ENCODE measurements around the gene EXOC4.
"Not testable (repeated sequence)": the region's sequence is repeated elsewhere in the genome, so short reads cannot be mapped to it uniquely, and the experiment has no call there.

The EXOC4 gene

DNA sequence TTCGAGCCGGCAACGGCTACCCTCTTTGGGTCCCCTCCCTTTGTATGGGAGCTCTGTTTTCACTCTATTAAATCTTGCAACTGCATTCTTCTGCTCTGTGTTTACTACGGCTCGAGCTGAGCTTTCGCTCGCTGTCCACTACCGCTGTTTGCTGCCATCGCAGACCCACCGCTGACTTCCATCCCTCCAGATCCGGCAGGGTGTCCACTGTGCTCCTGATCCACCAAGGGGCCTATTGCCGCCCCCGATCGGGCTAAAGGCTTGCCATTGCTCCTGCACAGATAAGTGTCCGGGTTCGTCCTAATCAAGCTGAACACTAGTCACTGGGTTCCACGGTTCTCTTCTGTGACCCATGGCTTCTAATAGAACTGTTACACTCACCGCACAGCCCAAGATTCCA is 653.7 kb downstream of the EXOC4 start:
- not testable (repeated sequence) for DNase-seq

DNA sequence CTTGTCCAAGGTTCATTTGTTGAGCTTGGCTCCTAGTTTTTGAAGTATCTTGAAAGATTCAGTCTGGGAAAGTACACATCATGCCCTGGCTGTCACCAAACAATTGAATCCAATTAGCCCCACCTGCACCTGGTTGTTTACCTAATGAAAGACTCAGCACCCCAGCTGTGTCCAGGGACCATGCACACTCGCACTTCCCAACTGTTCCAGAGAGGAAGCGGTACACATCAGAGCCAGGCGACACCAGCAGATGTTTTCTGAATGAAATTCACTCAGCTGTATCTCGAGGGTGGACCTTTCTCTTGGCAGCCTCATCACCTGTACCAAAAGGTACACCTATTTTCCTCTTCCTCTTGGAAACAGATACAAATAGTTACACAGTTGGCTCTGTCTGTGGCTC is 657.9 kb downstream of the EXOC4 start:
- no peak for DNase-seq

DNA sequence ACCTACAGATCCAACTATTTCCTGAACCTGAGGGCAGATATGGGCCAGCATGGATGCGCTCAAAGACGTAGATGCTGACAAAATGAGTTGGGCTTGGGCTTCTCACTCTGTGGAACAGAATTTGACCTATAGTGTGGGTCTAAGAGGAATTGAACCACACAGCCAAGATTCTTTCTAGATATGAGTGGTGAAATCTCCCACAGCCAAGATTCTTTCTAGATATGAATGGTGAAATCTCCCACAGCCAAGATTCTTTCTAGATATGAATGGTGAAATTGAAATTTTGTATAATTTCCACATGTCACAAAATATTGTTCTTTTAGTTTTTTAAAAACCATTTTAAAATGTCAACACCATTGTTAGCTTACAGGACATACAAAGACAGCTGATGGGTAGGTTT is 658.8 kb downstream of the EXOC4 start:
- DNase-seq = no peak

DNA sequence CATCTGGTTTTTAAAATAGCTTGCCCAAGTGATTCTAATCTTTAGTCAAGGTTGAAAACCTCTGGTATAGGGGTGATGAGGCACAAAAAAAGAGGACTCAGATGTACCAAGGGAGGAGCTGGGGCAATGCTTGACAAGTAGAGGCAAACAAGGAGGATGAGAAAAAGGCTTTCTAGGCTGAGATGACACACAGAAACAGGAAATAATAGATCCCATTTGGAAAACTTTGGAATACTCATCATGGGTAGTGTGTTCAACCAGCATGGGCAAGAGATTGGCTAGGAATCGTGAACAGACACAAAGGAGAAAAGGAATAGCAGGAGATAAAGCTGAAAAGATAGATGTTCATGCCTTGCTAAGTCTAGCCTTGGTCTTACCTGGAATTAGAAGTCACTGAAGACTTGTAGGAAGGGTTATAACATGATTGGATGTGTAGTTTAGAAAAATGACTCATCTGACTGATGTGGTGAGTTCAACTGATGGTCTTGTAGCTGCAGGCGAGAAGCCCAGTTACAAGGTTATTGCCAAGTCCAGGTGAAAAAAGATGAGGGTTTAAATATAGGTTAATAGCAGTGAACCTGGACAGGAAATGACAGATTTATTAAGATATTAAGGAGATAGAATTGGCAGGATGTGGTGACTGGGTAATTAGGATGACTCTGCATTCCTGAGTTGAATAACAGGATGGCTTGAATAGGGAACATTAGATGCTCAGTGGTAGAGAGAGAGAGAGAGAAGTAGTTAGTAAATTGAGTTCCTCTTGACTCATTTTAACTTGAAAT is 660.2 kb downstream of the EXOC4 start:
- DNase-seq = no peak

DNA sequence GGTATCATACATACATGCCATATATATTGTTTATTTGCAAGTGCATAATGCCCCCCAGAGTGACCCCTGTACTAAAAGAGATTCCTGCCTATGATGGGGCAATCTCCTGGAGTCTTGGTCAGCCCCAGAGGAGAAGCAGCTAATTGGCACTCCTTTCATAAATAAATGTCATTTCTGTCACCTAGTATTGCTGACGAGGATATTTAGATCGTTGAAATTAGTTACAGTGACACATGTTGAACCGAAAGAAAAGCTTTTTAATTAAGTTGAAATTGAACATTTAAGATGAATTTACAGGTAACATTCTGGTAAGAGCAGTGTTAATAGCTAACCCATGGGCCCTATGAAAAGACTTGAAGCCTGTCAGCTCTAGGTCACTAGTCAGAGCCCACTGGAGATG is 663.7 kb downstream of the EXOC4 start:
- DNase-seq = no peak

DNA sequence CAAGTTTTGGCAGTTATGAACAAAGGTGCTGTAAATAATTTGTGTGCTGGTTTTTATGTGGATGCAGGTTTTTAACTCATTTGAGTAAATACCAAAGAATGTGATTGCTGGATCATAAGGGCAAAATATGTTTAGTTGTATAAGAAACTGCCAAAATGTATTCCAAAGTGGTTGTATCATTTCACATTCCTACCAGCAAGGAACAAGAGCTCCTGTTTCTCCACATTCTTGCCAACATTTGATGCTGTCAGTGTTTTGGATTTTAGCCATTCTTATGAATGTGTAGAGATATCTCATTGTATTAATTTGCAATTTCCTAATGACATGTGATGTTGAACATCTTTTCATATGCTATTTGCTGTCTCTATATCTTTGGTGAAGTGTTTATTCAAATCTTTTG is 666.9 kb downstream of the EXOC4 start:
- DNase-seq = no peak

DNA sequence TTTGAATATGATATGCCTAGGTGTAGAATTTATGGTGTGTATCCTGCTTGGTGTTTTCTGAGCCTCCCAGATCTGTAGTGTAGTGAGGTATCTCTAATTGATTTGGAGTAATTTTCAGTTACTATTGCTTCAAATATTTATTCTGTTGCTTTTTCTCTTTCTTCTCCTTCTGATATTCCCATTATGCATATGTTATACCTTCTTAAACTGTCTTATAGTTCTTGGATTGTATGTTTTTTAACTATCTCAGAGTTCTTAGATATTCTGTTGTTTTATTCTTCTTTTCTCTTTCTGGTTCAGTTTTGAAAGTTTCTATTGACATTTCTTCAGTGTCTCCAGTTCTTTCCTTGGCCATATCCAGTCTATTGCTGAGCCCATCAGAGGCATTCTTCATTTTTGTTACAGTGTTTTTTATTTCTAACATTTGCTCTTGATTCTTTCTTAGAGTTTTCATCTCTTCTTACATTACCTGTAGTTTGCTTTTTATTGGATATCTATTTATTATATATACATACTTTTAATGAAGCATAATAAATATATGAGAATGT is 668.8 kb downstream of the EXOC4 start:
- no peak for DNase-seq

DNA sequence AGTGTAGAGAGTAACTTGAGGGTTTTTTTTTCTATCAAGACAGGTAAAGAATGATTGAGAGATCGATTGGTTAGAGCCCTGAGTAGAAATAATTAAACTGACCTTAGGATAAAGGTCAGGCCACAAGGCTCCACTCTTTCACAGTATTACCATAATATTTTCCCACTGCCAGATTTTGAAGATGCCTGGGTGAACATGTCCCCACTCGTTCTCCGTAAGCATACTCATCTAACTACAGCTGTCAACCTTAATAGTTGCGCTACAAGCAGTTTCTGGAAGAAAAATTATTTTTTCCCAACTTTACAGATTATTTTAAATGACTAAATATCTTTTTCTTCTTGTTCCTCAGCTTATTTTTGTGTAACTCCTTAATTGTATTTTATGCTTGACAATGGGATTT is 671.1 kb downstream of the EXOC4 start:
- no peak for DNase-seq

DNA sequence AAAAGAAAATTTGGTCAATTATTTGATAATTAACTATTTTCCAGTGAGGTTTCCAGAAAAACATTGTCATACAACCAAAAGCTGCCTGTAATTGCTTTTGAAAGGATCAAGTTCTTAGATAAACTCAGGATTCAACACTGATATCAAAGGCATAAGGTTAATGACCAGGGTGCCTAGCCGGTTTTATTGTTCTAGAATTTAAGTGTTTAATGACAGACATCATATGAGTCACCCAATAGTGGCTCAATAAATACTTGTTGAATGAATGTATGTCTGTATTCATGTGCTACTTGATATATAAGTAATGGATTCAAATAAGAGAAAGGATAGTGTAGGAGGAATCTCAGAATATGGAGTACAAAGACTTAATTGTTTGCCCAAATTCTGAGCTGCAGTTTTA is 678.2 kb downstream of the EXOC4 start:
- no peak for DNase-seq

DNA sequence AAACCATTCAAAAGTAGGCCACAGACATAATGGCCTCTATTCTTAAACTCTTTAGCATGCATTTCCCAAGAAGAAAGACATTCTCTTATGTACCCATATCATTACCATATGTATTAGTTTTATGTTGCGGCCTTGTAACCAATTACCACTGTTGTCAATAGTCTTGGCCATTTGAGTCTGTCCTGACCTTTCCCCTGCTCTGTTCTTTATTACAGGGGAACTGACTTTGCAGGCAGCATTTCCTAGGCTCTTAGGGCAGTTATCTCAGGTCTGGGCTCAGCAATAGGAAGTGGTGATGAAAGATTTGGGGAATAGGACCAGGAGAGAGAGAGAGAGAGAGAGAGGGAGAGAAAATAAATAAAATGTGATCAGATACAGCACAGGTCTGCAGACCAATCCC is 679.7 kb downstream of the EXOC4 start:
- DNase-seq = no peak

DNA sequence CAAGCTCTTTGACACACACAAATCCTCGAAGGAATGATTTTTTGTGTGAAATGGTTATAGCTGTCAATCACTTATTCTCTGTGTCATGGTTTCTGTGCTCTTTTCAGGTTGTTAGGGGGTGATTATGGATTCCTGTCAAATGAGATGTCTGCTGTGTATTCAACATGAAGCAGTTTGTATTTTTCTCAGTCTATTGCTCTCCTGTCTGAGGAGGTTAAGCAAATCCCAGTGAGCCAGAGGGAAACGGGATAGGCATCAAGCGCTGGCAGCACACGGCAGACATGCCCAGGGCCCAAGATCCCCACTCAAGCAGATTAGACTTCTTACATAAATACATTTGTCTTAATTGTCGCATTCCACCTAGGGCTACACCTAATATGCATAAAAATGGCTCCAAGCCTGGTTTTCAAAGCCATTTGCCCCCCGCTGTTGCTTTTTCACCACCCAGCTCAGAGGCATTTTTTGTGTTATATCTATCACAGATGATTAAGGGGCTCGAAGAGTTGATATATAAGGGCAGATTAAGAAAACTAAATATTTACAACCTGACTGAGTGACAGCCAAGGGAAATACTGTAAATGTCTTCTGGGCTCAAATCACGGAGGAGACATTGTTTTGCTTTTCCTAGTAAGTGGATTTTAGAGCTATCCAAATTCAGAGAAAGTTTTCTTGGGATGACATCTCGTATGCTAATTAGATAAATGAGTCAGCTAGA is 681.5 kb downstream of the EXOC4 start:
- DNase-seq = no peak

DNA sequence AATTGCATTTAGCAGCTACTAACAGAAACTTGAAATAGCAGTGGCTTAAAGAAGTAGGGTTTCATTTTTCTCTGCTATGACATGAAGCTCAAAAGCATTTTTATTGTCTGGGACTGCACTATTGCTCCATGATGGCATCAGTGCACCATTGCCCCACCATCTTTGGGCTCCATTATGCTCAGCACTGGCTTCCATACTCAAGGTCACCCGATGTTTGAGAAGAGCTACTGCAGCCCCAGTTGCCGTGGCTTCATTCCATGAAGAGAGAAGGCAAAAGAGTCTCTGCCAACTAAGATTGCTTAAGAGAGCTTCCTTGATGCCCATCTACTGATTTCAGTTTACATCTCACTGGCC is 682.1 kb downstream of the EXOC4 start:
- DNase-seq = no peak

DNA sequence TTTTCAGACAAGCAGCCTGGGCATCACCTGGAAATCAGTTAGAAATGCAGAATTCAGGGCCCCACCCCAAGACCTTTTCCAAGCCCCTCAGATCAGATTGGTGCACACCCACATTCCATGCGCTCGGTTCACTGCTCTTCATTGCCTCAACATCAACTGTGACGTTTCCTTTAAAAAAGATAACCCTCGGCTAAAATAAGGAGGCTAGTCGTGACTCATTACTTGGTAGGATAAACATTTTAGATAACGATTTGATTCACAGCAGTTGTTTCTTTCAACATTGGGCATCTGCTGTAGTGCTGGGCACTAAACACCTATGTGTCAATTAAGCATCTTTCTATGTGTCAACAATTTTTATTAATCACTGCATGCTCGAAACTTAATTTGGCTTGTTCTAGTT is 683.2 kb downstream of the EXOC4 start:
- DNase-seq = no peak

DNA sequence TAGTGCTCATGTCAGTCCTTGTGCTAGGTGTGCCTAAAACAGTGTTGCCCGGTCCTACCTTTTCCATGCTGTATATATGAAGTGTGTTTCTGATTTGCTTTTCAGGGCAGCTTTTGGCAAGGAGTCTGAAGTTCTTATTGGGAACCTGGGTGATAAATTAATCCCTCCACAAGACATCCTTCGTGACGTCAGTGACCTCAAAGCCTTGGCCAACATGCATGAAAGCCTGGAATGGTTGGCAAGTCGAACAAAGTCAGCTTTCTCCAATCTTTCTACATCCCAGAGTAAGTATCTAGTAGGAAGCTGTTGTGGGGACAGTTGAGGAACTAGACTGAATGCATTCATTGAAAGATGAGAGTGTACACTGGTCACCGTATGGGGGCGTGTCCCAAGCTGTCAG is 684.9 kb downstream of the EXOC4 start:
- no peak for DNase-seq

DNA sequence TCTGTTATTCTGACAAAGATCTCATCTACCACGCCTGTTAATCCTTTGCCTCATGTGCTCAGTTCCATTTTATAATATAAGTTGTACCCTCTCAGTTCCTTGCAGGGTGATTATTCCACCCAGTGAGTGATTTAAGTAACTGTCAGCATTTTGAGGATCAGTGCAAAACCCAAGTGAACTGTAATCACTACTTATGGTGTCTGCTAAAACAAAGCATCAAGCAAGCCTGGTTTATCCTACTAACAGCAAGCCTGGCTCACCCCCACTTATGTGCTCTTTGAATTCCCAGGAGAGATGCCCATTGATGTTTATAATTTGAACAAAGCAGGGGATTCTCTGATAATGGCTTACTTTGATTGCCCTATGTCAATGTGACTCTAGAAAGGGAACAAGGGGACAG is 687.5 kb downstream of the EXOC4 start:
- DNase-seq = no peak

DNA sequence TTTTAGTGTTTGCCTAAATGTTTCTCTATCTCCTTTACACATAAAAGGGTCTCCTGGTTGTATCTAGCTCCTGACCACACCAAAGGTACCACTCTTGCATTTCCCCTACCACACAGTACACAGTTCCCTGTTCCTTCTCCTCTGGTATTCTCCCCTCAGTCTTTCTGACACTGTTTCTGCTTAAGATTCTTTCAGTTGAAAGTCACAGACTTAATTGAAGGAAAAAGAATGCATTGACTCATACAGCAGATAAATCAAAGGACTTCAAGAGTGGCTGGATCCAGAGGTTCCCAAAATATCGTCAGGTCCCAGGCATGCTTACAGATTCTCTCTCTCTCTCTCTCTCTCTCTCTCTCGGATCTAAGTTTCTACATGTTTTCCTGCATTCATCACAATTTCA is 688.6 kb downstream of the EXOC4 start:
- DNase-seq = no peak

DNA sequence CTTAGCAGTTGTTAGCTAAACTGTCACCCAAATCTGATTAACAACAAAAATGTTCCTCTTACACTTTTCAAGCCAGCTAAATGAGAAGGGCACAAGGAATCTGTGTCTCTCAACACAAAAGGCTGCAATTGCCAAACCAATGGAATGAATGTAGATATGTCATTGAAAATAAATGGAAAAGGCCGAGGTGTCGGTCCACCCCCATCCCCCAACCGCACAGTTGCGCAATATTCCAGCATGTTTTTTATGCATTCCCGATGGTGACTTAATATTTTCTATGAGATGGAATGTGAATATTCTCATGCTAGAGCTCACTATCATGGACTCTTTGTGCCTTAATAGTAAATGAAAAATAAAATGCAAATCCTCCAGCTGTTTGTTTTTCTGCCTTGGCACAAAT is 692.6 kb downstream of the EXOC4 start:
- DNase-seq = no peak

DNA sequence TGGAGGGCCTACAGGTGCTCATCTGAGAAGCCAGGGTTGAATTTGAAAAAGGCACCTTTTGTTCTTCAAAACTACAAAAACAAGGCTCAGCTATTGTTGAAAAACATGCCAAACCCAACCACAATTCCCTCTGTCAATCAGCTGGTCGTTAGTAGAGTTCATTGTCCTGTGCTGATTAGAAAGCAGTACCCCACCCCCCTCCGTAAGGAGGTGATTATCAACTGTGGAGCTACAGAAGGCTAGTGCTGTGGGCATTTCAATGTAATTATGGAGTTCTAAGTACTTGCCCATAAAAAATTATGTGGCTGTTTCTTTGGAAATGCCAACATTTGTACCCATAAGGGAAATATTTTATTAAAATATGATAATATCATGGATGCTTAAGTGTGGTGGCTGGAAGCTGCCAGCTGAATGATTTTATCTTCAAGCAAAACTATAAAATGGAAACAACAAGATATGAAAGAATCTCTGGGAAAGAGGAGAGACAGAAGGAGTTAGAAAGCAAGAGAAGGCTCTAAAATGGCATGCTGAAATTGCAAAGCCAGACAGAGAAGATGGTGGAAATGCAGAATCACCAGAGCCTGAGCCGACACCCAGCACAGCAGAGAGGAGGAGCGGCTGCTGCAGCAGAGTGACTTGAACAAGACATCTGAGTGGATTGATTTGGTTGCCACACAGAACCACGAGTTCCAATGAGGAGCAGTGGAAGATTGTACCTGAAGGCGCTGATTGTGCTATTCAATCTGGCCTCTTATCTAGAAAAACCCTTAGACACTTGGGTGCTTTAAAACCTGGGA is 694.8 kb downstream of the EXOC4 start:
- no peak for DNase-seq

DNA sequence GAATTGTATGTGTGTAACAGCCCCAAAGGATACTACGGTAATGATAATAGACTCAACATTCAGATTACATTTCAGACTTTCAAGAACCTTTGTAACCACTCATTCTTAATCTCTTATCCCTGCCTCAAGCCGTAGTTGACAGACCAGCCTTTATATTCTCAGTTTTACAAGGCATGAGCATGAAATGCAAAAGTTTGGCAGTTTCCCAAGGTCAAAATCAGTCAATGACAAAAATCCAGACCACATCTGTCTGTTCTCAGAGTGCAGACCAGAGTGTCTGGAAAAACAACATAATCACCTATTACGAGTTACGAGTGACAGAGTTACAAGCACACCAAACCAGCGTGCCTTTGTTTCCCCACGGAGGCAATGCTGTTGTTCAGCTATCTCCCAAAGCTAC is 695.7 kb downstream of the EXOC4 start:
- no peak for DNase-seq

DNA sequence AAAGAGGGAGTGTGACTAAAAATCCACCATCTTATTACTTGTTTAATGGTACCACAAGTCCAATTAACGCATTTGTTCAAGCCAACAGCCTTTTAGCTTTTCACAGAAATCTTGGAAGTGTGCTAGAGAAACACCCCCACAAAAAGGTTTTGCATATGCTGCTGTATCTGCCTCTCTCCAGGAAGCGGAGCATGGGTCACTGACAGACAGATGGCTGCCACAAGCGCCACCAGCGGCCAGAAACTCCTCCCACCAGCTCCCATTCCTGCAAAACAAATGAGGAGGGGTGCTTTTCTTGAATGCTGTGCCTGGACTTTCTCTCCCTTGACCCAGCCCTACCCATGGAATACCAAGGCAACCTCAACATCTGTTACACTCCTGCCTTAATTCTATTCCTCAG is 698.0 kb downstream of the EXOC4 start:
- DNase-seq = no peak

DNA sequence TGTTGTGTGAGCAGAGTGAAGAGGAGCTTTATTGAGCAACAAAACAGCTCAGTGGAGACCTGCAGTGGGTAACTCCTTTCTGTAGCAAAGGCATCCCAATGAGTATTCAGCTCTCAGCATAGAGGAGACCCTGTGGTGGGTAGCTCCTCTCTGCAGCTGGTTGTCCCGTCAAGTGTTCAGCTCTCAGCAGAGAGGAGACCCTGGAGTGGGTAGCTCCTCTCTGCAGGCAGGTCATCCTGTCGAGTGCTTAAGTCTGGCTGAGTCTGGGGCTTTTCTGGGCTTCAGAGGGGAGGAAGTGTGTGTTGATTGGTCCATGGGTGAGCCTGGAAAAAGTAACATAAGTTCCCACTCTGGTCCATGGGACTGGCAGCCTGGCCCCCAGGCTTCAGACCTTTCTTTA is 702.3 kb downstream of the EXOC4 start:
- no peak for DNase-seq

DNA sequence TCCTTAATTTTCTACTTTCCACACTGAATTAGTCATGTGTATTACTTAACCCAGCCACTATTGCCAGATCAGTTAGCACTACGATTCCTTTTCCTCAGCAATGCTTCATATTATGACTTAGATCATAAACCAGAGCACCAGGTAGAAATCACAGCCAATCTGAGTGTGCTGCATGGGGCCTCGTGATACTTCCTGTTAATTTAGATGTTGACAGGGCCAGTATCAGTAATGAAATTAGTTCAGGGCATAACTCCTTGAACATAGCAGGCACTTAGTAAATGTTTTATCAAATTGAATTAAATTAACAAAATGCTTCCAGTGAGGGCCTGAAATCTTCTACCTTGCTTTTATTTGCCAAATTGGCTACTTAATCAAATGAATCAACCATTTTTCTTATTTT is 705.0 kb downstream of the EXOC4 start:
- no peak for DNase-seq

DNA sequence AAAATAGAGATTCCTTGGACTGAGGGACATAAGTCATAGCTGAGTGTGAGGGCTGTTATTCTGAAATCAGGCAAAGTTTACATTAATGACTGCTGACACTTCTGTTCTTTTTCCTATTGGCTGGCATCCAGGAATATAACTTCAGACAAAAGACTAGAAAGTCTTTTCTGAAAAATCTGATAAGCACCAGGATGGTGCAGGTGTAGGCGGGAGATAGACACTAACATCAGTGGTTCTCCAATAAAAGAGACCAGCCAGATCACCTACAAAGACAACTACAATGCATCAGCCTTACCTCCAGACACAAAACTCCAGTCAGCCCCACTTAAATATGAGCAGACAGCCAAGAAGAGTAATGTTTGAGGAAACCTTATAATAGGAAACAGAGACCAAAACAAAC is 705.9 kb downstream of the EXOC4 start:
- no peak for DNase-seq

DNA sequence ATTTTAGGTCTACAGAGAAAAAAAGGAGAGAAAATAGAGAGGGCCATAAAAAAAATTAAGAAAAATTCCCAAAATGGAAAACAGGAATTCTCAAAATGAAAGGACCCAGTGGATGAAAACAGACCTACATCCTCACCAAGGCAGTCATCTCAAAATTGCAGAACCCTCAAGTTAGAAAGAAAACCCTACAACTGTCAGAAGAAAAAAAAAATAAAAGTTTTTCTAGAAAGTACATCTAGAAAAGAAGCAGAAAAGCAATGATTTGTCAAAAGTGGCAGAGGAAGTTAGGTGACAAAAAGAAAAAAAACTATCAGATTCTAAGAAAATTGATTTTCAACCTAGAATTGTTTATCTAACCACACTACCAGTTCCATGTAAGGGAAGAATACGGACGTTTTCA is 706.6 kb downstream of the EXOC4 start:
- no peak for DNase-seq

Data from CD4-positive, alpha-beta T cell treated with Interleukin-21 for 1 hour (primary cell).